Thoracic aorta (tissue), 2 donors: ENCODE data around the gene DHRSX. TPM values are rescaled to one million over a fixed set of nuclear protein-coding genes. Genes with fewer than 3 reads are reported as not detected.
"Not testable (repeated sequence)": the region's sequence is repeated elsewhere in the genome, so short reads cannot be mapped to it uniquely, and the experiment has no call there.

ENCODE experiments used
- ATAC-seq: fragments of 150-250 bp; one replicate; pipeline ENCODE4 v1.8.0; 2017; ENCODE audit warnings: low read depth; ENCODE audit not compliant: insufficient number of reproducible peaks, low FRiP score
- DNase-seq: peaks from one replicate; pipeline ENCODE4 v3.0.0-alpha.2; 2020; ENCODE audit warnings: low spot score
- H3K27ac ChIP-seq, 2 donors: fragments of 200-600 bp; sonication (generic); 1 replicate in 1 of 2; 2 replicates in 1 of 2; pipeline ENCODE4 v1.5.1; 2016; ENCODE audit warnings: mild to moderate bottlenecking in 2 of 2, moderate library complexity in 2 of 2
- H3K27me3 ChIP-seq: fragments of 200-600 bp; sonication (generic); replicated peaks from 2 replicates; pipeline ENCODE4 v1.6.0; 2016; ENCODE audit warnings: mild to moderate bottlenecking; ENCODE audit not compliant: insufficient read depth
- H3K36me3 ChIP-seq: fragments of 200-600 bp; sonication (generic); one replicate; pipeline ENCODE4 v1.5.1; 2016
- H3K4me1 ChIP-seq, 2 donors: fragments of 200-600 bp; sonication (generic); 1 replicate in 1 of 2; 2 replicates in 1 of 2; pipeline versions ENCODE4 v1.5.1 to v1.6.0; 2016; ENCODE audit warnings: low read depth in 2 of 2, mild to moderate bottlenecking in 1 of 2; ENCODE audit not compliant: control insufficient read depth in 1 of 2
- H3K4me3 ChIP-seq: fragments of 200-600 bp; sonication (generic); 2 replicates; pipeline ENCODE4 v1.5.1; 2016; ENCODE audit warnings: mild to moderate bottlenecking
- H3K9me3 ChIP-seq: fragments of 200-600 bp; sonication (generic); 2 replicates; pipeline ENCODE4 v1.5.1; 2016
- CTCF ChIP-seq: fragments of 200-600 bp; sonication (generic); IDR thresholded peaks from one replicate; pipeline ENCODE4 v1.5.1; 2019; ENCODE audit warnings: antibody characterized with exemption
- total RNA-seq, 2 donors: library from RNA; depleted of rRNA; stranded (reverse); fragments of >200 nt; gene quantifications; one replicate each; pipeline versions ENCODE4 v1.1.0 to v1.2.3, GENCODE V29; 2016

Gene DHRSX
- total RNA-seq, 2 donors from 2014 or later = 14.9 to 16.8 TPM

DNA sequence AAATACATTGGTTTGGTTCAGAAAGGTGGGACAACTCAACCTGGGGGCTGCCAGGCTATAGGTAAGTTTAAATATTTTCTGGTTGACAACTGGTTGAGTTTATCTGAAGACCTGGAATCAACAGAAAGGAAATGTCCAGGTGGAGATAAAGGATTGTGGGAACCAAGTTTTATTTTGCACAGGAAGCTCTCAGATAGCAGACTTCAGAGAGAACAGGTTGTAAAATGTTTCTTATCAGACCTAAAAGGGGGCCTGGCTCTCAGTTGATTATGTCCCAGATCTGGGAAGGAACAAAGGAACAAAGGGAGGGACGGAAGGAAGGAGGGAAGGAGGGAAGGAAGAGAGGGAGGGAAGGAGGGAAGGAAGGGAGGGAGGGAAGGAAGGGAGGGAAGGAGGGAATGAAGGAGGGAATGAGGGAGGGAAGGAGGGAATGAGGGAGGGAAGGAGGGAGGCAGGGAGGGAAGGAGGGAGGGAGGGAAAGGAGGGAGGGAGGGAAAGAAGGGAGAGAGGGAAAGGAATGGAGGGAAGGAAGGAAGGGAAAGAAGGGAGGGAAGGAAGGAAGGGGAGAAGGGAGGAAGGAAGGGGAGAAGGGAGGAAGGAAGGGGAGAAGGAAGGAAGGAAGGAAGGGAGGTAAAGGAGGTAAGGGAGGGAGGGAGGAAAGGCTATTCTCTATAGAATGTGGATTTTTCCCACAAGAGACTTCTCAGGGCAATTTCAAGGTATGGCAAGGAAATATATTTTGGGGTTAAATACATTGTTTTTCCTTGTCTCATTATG lies 186.7 kb downstream of the DHRSX start:
- Histone ChIP-seq H3K4me3 (no peak overlapping the region), H3K27me3 (no peaks in the 10 kb centered on the region), H3K4me1 (peaks cover 0 to 3% of the 10 kb centered on the region in 2 donors), H3K27ac (no peak overlapping the region), H3K9me3 (no peaks in the 10 kb centered on the region), H3K36me3 (no peaks in the 10 kb centered on the region)
- TF ChIP-seq CTCF = no peak
- no peak for ATAC-seq
- DNase-seq = no peak

GRCh38 chrX:2312061-2312591 lies 188.7 kb downstream of the DHRSX start:
- not testable (repeated sequence) for DNase-seq, ATAC-seq, H3K36me3 ChIP-seq, H3K27me3 ChIP-seq, H3K4me3 ChIP-seq, H3K27ac ChIP-seq, H3K4me1 ChIP-seq, H3K9me3 ChIP-seq

- DNase-seq (no peak), ATAC-seq (no peak)
- TF ChIP-seq CTCF = no peak
- no peaks in the 10 kb centered on the region for H3K4me1 ChIP-seq
- no peak overlapping the region for H3K4me3 ChIP-seq
- no peaks in the 10 kb centered on the region for H3K36me3 ChIP-seq
- H3K27ac ChIP-seq = no peak overlapping the region
- H3K27me3 ChIP-seq = no peaks in the 10 kb centered on the region
- H3K9me3 ChIP-seq = no peaks in the 10 kb centered on the region
These were observed 189.3 kb downstream of the DHRSX start for GRCh38 chrX:2311501-2311900.

GRCh38 chrX:2301901-2302300 lies 198.9 kb downstream of the DHRSX start:
- no peak for TF ChIP-seq CTCF
- DNase-seq (no peak), ATAC-seq (no peak)
- no peaks in the 10 kb centered on the region for H3K36me3 ChIP-seq
- no peaks in the 10 kb centered on the region for H3K27me3 ChIP-seq
- H3K4me1 ChIP-seq = no peaks in the 10 kb centered on the region
- H3K27ac ChIP-seq = no peak overlapping the region
- H3K4me3 ChIP-seq = no peak overlapping the region
- H3K9me3 ChIP-seq = no peaks in the 10 kb centered on the region

DNA sequence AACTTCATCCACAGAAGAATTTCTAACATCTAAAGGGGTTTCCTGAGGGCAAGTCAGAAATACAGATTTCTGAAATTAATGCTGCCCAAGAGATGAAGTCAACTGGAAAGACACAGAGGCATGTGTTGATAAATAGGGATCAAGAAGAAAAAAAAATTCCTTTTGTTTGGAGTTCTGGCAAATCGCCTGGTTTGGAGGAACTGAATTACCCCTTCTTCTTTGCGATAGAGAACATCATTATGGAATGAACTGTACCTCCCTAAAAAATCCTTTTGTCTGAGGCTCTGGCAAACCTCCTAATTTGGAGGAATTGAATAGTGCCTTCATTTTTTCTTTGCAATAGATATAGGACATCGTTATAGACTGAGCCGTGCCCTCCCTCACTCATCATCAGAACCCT lies 200.9 kb downstream of the DHRSX start:
- ATAC-seq (no peak), DNase-seq (no peak)
- Histone ChIP-seq H3K36me3 (no peaks in the 10 kb centered on the region), H3K27me3 (no peaks in the 10 kb centered on the region), H3K9me3 (no peaks in the 10 kb centered on the region), H3K27ac (no peak overlapping the region), H3K4me1 (no peaks in the 10 kb centered on the region), H3K4me3 (no peak overlapping the region)
- no peak for TF ChIP-seq CTCF
